BLaER1 treated with 17β-estradiol and CSF1 and Interleukin-3, amounts not matched to agents 10 nM and 100 nM (cell line): ENCODE data around the gene OSBPL2.

Source experiments
- H3K27ac ChIP-seq, 11 experiments: shearing (Covaris generic); formaldehyde crosslinking; 2 replicates each; pipeline ENCODE4 v1.8.1; 2022
- H3K27me3 ChIP-seq, 11 experiments: shearing (Covaris generic); formaldehyde crosslinking; 2 replicates each; pipeline ENCODE4 v1.8.1; 2022
- H3K36me3 ChIP-seq, 11 experiments: shearing (Covaris generic); formaldehyde crosslinking; 2 replicates each; pipeline ENCODE4 v1.8.1; 2022
- H3K4me1 ChIP-seq, 10 experiments: shearing (Covaris generic); formaldehyde crosslinking; 2 replicates each; pipeline ENCODE4 v1.8.1; 2022
- H3K4me2 ChIP-seq, 11 experiments: shearing (Covaris generic); formaldehyde crosslinking; 2 replicates each; pipeline ENCODE4 v1.8.1; 2022
- H3K4me3 ChIP-seq, 10 experiments: shearing (Covaris generic); formaldehyde crosslinking; 2 replicates each; pipeline ENCODE4 v1.8.1; 2022
- H3K9ac ChIP-seq, 11 experiments: shearing (Covaris generic); formaldehyde crosslinking; 2 replicates each; pipeline ENCODE4 v1.8.1; 2022
- H3K9me3 ChIP-seq, 11 experiments: shearing (Covaris generic); formaldehyde crosslinking; replicated peaks in 1 of 11; 2 replicates each; pipeline ENCODE4 v1.8.1; 2022
- H4K20me1 ChIP-seq, 11 experiments: shearing (Covaris generic); formaldehyde crosslinking; 2 replicates each; pipeline ENCODE4 v1.8.1; 2022
- Cebpa-rat ChIP-seq, 11 experiments: shearing (Covaris generic); IDR thresholded peaks; 2 replicates each; pipeline ENCODE4 v1.8.1; 2022

The OSBPL2 gene

DNA sequence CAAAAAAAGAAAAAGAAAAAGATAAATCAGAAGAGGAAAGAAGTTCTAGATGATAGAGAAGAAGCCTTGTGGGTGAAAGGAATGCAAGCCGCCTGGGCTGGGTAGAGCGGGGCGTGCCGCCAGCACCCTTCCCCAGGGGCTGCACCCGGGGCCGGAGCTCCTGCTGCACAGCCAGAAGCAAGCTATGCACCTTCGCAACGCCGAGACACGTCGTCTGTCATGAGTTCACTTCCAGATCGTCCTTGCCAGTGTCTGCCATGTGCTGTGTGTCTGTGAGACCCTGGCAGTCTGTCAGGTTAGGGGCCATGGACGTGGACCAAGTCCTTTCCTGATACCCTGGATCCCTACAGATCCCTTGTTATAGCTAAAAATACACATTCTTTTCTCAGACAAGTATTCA, 38.9 kb downstream of the OSBPL2 start:
- Histone ChIP-seq H3K4me1 (peaks cover 21 to 37% (median 29%) of the 10 kb centered on the region in 10 experiments), H3K9ac (no peak overlapping the region), H3K9me3 (no peaks in the 10 kb centered on the region), H3K36me3 (peaks cover 39 to 85% (median 58%) of the 10 kb centered on the region in 11 experiments), H3K4me2 (peak overlapping the region in 4 of 11 experiments; percentile 1 to 37 (median 17); a peak in 3 of 22 replicates), H3K27ac (no peak overlapping the region), H4K20me1 (peaks cover 11 to 53% (median 33%) of the 10 kb centered on the region in 11 experiments; a peak in 19 of 22 replicates), H3K4me3 (no peak overlapping the region), H3K27me3 (no peaks in the 10 kb centered on the region)
- no peak for TF ChIP-seq Cebpa-rat (IDR thresholded peaks at IDR 0.05)

DNA sequence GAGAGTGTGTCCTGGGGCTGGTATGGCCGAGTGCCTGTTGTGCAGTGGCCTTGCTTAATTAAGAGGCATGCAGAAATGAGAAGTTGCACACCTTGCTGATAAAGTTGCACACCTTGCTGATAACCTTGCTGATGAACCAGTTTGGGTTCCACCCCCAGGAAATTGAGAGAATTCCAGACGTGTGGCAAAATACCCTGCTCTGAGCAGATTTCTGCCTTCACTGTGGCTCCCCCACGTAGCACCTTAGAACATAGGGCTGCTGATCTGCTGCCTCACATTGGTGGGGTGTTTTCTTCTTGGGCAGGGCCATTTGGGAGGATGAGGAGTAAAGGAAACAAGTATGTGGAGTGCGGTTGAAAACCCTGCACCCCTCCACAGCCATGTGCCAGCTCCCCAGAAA, 42.0 kb downstream of the OSBPL2 start:
- no peak for TF ChIP-seq Cebpa-rat (IDR thresholded peaks at IDR 0.05)
- Histone ChIP-seq H3K27me3 (peaks cover 0 to 5% (median 0%) of the 10 kb centered on the region in 11 experiments; a peak in 1 of 22 replicates), H3K4me1 (peaks cover 7 to 29% (median 19%) of the 10 kb centered on the region in 10 experiments), H3K4me2 (no peak overlapping the region), H4K20me1 (peaks cover 0 to 34% (median 16%) of the 10 kb centered on the region in 11 experiments; a peak in 13 of 22 replicates), H3K36me3 (peaks cover 44 to 97% (median 64%) of the 10 kb centered on the region in 11 experiments), H3K9me3 (no peaks in the 10 kb centered on the region), H3K4me3 (no peak overlapping the region), H3K9ac (no peak overlapping the region), H3K27ac (no peak overlapping the region)

DNA sequence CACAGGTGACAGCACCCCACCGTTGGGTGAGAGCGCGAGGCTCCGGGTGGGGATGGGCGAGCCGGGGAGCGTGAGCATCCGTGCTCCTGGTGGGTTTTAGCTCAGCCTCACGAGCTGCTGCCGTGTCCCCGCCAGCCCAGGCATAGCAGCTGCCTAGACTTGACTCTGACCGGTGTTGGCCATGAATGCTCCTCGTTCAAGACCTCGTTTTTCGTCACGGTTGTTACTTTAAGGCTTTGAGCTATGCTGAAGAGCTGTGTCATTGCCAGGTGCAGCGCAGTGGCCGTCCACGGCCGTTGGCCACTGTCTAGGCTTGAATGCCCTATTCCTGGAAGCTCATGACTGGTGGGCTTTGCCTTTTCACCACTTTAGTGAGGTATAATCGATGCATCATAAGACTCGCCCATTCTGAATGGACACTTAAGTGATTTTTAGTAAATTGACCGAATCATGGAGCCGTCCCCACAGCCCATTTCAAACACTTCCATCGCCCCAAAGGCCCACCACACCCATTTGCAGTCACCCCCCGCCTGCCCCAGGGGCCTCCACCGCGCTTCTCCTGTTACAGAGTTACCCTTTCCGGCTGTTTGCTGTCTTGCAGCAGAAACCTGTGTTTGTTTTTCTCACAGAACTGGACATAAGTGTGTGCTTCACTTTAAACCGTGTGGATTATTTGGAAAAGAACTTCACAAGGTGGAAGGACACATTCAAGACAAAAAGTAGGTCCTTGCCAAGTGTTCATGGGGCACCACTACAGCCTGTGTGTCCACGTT, 43.0 kb downstream of the OSBPL2 start:
- TF ChIP-seq Cebpa-rat (IDR thresholded peaks at IDR 0.05): no peak
- Histone ChIP-seq H3K27me3 (peaks cover 0 to 12% (median 0%) of the 10 kb centered on the region in 11 experiments; a peak in 1 of 22 replicates), H3K4me3 (no peak overlapping the region), H3K9me3 (no peaks in the 10 kb centered on the region), H3K36me3 (peaks cover 46 to 97% (median 64%) of the 10 kb centered on the region in 11 experiments), H3K27ac (no peak overlapping the region), H3K9ac (no peak overlapping the region), H4K20me1 (peaks cover 0 to 34% (median 10%) of the 10 kb centered on the region in 11 experiments; a peak in 13 of 22 replicates), H3K4me2 (no peak overlapping the region), H3K4me1 (peaks cover 14 to 33% (median 23%) of the 10 kb centered on the region in 10 experiments)

DNA sequence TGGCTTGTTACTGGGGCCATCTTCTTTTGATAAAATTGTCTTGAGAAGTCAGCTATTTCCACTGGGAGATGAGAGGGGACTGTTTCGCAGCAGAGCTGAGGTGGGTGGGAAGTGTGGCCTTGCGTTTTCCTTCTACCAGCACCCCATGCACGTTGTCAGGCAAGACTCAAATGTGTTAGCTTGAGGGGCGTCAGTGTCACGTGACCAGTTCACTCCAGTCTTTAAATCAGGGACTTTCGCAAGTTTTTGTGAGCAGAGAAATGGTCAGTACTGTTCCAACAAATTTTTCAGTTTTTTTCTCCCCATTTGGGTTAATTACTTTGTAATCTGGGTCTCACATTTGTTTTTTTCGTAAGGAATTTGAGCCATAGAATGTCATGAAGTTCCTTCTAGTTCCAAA, 43.8 kb downstream of the OSBPL2 start:
- Histone ChIP-seq H3K36me3 (peaks cover 51 to 96% (median 68%) of the 10 kb centered on the region in 11 experiments), H3K9me3 (no peaks in the 10 kb centered on the region), H3K4me2 (no peak overlapping the region), H3K4me1 (peaks cover 14 to 31% (median 22%) of the 10 kb centered on the region in 10 experiments), H3K27me3 (peaks cover 0 to 12% (median 0%) of the 10 kb centered on the region in 11 experiments; a peak in 1 of 22 replicates), H3K27ac (no peak overlapping the region), H3K9ac (no peak overlapping the region), H4K20me1 (peaks cover 0 to 33% (median 6%) of the 10 kb centered on the region in 11 experiments; a peak in 12 of 22 replicates), H3K4me3 (no peak overlapping the region)
- no peak for TF ChIP-seq Cebpa-rat (IDR thresholded peaks at IDR 0.05)

DNA sequence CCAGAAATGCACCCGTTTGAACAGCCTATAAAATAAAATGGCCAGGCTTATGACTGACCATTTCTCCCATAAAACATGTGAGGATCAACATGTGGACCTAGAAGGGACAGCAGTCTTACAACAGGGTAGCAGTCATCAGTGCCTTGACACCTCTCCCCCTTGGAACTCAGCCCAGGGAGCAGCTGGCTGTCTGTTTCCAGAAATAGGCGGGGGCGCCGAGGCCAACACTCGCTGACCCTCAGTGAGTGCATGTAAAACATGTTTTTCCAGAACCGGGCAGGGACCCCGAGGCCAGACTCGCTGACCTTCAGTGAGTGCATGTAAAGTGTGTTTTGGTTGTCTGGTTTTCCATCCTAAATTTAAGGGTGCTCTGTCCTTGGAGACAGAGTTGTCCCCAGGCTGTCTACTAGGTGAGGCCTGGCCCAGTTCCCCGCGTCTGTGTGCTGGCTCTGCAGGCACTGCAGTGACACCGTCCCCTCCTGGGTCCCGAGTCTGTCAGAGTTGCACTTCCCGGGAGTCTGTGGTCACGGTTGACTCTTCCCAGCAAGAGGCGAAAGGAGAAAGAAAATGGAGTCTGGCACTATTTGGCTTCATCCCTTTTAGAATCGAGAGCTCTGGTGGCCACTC, 44.7 kb downstream of the OSBPL2 start:
- TF ChIP-seq Cebpa-rat (IDR thresholded peaks at IDR 0.05): no peak
- peaks cover 0 to 12% (median 0%) of the 10 kb centered on the region in 11 experiments; a peak in 1 of 22 replicates for H3K27me3 ChIP-seq

DNA sequence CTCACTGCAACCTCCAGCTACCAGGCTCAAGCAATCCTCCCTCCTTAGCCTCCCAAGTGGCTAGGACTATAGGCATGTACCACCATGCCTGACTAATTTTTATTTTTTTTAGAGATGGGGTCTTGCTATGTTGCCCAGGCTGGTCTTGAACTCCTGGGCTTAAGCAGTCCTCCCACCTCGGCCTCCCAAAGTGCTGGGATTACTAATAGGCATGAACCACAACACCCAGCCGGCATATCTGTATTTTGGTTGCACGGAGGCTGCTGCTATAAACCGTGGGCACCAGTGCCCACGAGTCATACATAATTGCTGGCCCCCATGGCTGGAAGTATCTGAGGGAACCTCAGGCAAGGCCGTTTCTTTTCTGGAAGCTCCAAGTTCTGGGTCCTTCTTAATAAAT, 46.1 kb downstream of the OSBPL2 start:
- TF ChIP-seq Cebpa-rat (IDR thresholded peaks at IDR 0.05): no peak
- peak overlapping the region in 7 of 11 experiments; percentile 67 to 86 (median 74); a peak in 7 of 22 replicates for H3K4me2 ChIP-seq

More for the DNA sequence above, 44.7 kb downstream of the OSBPL2 start:
- Histone ChIP-seq H3K27ac (no peak overlapping the region), H3K4me3 (no peak overlapping the region), H3K4me1 (peaks cover 14 to 27% (median 20%) of the 10 kb centered on the region in 10 experiments), H3K9ac (no peak overlapping the region), H3K9me3 (no peaks in the 10 kb centered on the region), H3K4me2 (no peak overlapping the region), H3K36me3 (peaks cover 51 to 94% (median 67%) of the 10 kb centered on the region in 11 experiments), H4K20me1 (peaks cover 0 to 29% (median 6%) of the 10 kb centered on the region in 11 experiments; a peak in 9 of 22 replicates)

DNA sequence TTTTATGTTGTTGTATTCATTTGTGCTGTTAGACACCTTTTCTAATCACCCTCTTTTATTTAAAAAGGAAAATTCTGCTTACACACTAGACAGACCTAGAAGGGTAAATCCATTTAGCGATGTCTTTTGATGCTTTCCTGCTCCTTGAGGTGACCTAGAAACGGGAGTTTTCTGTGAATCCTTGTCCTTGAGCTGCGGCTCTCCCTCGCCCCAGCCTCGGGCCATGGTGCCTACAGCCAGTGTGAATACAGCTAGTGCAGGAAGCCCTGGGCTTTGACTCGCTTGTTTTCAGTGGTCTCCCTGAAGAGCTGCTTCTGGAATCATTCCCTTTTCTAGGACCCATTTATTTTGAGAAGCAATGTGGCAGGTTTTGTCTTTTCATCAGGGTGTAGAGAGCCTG, 46.8 kb downstream of the OSBPL2 start:
- Histone ChIP-seq H3K9me3 (no peaks in the 10 kb centered on the region), H3K4me1 (peaks cover 14 to 27% (median 20%) of the 10 kb centered on the region in 10 experiments), H3K4me3 (no peak overlapping the region), H3K4me2 (peak overlapping the region; percentile 57 to 86 (median 72)), H3K36me3 (peaks cover 39 to 96% (median 58%) of the 10 kb centered on the region in 11 experiments), H3K27ac (no peak overlapping the region), H3K27me3 (peaks cover 0 to 12% (median 0%) of the 10 kb centered on the region in 11 experiments; a peak in 1 of 22 replicates), H3K9ac (peak overlapping the region in 6 of 11 experiments; percentile 5 to 39 (median 19); a peak in 5 of 22 replicates), H4K20me1 (peaks cover 0 to 31% (median 6%) of the 10 kb centered on the region in 11 experiments; a peak in 9 of 22 replicates)
- TF ChIP-seq Cebpa-rat (IDR thresholded peaks at IDR 0.05): no peak

More for the DNA sequence above, 46.1 kb downstream of the OSBPL2 start:
- peaks cover 0 to 31% (median 6%) of the 10 kb centered on the region in 11 experiments; a peak in 9 of 22 replicates for H4K20me1 ChIP-seq
- peaks cover 0 to 12% (median 0%) of the 10 kb centered on the region in 11 experiments; a peak in 1 of 22 replicates for H3K27me3 ChIP-seq
- no peak overlapping the region for H3K4me3 ChIP-seq
- H3K36me3 ChIP-seq: peaks cover 46 to 96% (median 64%) of the 10 kb centered on the region in 11 experiments
- H3K9me3 ChIP-seq: no peaks in the 10 kb centered on the region
- H3K27ac ChIP-seq: no peak overlapping the region
- H3K9ac ChIP-seq: no peak overlapping the region
- peaks cover 14 to 27% (median 20%) of the 10 kb centered on the region in 10 experiments for H3K4me1 ChIP-seq

DNA sequence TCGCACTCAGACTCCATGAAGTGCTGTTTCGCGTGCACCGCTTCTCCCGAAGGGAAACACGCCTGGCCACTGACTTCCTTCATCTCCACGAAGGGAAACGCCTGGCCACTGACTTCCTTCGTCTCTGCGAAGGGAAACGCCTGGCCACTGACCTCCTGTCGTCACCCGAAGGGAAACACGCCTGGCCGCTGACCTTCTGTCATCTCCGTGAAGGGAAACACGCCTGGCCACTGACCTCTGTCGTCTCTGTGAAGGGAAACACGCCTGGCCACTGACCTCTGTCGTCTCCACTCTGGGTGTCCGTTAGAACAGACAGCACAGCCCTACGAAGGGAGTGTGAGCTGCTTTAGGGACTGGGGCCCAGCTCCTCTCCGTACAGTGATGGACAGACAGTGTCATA, 47.4 kb downstream of the OSBPL2 start:
- Histone ChIP-seq H3K4me3 (no peak overlapping the region), H3K4me1 (peaks cover 14 to 27% (median 20%) of the 10 kb centered on the region in 10 experiments), H3K27me3 (peaks cover 0 to 12% (median 0%) of the 10 kb centered on the region in 11 experiments; a peak in 1 of 22 replicates), H3K4me2 (peak overlapping the region; percentile 57 to 86 (median 72)), H4K20me1 (peaks cover 0 to 31% (median 6%) of the 10 kb centered on the region in 11 experiments; a peak in 9 of 22 replicates), H3K36me3 (peaks cover 33 to 96% (median 52%) of the 10 kb centered on the region in 11 experiments), H3K27ac (no peak overlapping the region), H3K9ac (peak overlapping the region in 5 of 11 experiments; percentile 5 to 39 (median 23); a peak in 6 of 22 replicates), H3K9me3 (no peaks in the 10 kb centered on the region)
- no peak for TF ChIP-seq Cebpa-rat (IDR thresholded peaks at IDR 0.05)
